A204.1 (cell line): ENCODE measurements around the gene ZDHHC18.
A peak's percentile ranks its signal among the peaks of the same experiment; 100 is the strongest.
"Not testable (repeated sequence)": the region's sequence is repeated elsewhere in the genome, so short reads cannot be mapped to it uniquely, and the experiment has no call there.

Experiments used
- FAIRE-seq: peaks from 2 replicates; lab custom pipeline; 2012; peaks lifted over from hg19 to GRCh38; lab: Jason Lieb, UNC

ZDHHC18 gene

GRCh38 chr1:26858891-26859640, 32.6 kb downstream of the ZDHHC18 start:
- FAIRE-seq: no peak

GRCh38 chr1:26861286-26861701, 34.8 kb downstream of the ZDHHC18 start:
- FAIRE-seq: peak; percentile 91

GRCh38 chr1:26861889-26862378, 35.4 kb downstream of the ZDHHC18 start:
- FAIRE-seq: no peak

- FAIRE-seq: peak; percentile 83
Observed at GRCh38 chr1:26862781-26863684, 36.5 kb downstream of the ZDHHC18 start, which contains the start of gene SFN. TSS of gene SFN (plus strand) at chr1:26863149. CDS start at chr1:26863213, 64 bp downstream.

GRCh38 chr1:26863685-26864077, 37.2 kb downstream of the ZDHHC18 start:
- FAIRE-seq: no peak

GRCh38 chr1:26864610-26865480, 38.4 kb downstream of the ZDHHC18 start:
- FAIRE-seq: peak; percentile 94

GRCh38 chr1:26873097-26873496, 46.6 kb downstream of the ZDHHC18 start:
- not testable (repeated sequence) for FAIRE-seq

- FAIRE-seq: no peak
Observed at GRCh38 chr1:26874896-26875295, 48.4 kb downstream of the ZDHHC18 start.

GRCh38 chr1:26877326-26877725, 50.8 kb downstream of the ZDHHC18 start:
- FAIRE-seq: no peak

- FAIRE-seq: no peak
Observed at GRCh38 chr1:26879793-26880192, 53.3 kb downstream of the ZDHHC18 start.

- not testable (repeated sequence) for FAIRE-seq
Observed at GRCh38 chr1:26881611-26882010, 55.1 kb downstream of the ZDHHC18 start.

GRCh38 chr1:26882696-26883463, 56.4 kb downstream of the ZDHHC18 start:
- no peak for FAIRE-seq

- peak; percentile 23 for FAIRE-seq
Observed at GRCh38 chr1:26887125-26887524, 60.6 kb downstream of the ZDHHC18 start.

GRCh38 chr1:26888231-26888630, 61.7 kb downstream of the ZDHHC18 start:
- FAIRE-seq: no peak

- peak; percentile 58 for FAIRE-seq
Observed at GRCh38 chr1:26889551-26890466, 63.3 kb downstream of the ZDHHC18 start, which contains the start of gene GPN2. TSS of gene GPN2 (minus strand) at chr1:26890283. CDS start at chr1:26890096, 187 bp downstream.

GRCh38 chr1:26890467-26890796, 63.9 kb downstream of the ZDHHC18 start:
- FAIRE-seq: no peak

- FAIRE-seq: no peak
Observed at GRCh38 chr1:26894263-26894662, 67.8 kb downstream of the ZDHHC18 start.

- FAIRE-seq: no peak
Observed at GRCh38 chr1:26897351-26897750, 70.9 kb downstream of the ZDHHC18 start.

- peak; percentile 48 for FAIRE-seq
Observed at GRCh38 chr1:26900001-26900814, 73.7 kb downstream of the ZDHHC18 start, which contains the start of gene GPATCH3. TSS of gene GPATCH3 (minus strand) at chr1:26900467. CDS start at chr1:26900442, 25 bp downstream.
